Measurements from ENCODE around the gene CTIF.

DNA sequence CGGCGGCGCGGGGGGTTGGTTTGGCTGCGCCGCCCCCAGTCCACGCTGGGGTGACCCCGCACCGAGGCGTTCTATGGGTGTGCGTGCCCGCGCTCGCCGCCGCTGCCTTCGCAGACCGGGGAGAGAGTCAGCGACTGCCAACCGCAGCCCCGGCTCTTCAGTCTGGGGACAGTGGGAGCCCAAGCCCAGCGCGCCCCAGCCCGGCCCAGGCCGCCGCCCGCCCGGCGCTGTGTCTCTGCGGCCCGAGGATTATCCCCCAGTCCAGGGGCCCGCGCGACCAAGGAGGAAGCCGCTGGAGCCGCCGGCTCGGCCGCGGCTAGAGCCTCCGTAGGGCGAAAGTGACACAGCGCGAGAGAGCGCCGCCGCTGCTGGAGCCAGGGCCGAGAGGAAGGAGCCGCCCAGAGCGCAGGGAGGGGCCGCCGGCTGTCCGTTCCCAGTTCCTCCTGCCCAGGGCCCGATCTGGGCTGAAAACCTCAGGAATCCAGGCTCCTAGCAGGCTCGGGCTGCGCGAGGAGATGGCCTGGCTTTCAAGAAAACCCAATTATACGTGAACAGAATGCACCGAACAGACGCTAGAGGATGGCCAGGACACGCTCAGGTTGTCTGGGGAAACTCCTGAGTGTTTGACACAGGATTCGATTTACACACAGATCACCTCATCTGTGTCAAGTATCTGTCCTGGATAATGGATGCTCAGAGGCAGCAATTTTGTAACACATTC is 2.4 kb downstream of the CTIF start:
- TF ChIP-seq CTCF (IDR thresholded peaks at IDR 0.05) = no peak
- TF ChIP-seq EP300 (IDR thresholded peaks at IDR 0.05) = no peak
- TF ChIP-seq POLR2A (IDR thresholded peaks at IDR 0.05) = no peak
